AG10803 (cell line): Measurements from ENCODE around the gene ANKS1B.

Experiments used
- DNase-seq: peaks from one replicate; pipeline ENCODE4 v3.0.0; 2010; ENCODE audit warnings: low read depth
- H3K4me3 ChIP-seq: 2 replicates; pipeline ENCODE4 v1.5.1; 2011; ENCODE audit warnings: mild to moderate bottlenecking, low read length, control low read depth
- CTCF ChIP-seq: conservative IDR thresholded peaks from 2 replicates; pipeline ENCODE4 v1.5.1; 2011; ENCODE audit warnings: mild to moderate bottlenecking, low read length, control low read depth, inconsistent platforms

The ANKS1B gene

GRCh38 chr12:99372257-99372920 is 612.3 kb downstream of the ANKS1B start:
- no peak overlapping the region for H3K4me3 ChIP-seq
- TF ChIP-seq CTCF = no peak

GRCh38 chr12:99370421-99371138 is 614.2 kb downstream of the ANKS1B start:
- no peak for DNase-seq
- TF ChIP-seq CTCF = no peak
- no peak overlapping the region for H3K4me3 ChIP-seq

More at GRCh38 chr12:99372257-99372920, 612.3 kb downstream of the ANKS1B start:
- no peak for DNase-seq

- H3K4me3 ChIP-seq = no peak overlapping the region
- no peak for DNase-seq
- no peak for TF ChIP-seq CTCF
Observed at GRCh38 chr12:99367181-99367580, 617.6 kb downstream of the ANKS1B start.

GRCh38 chr12:99352269-99352668 is 632.5 kb downstream of the ANKS1B start:
- DNase-seq = no peak
- TF ChIP-seq CTCF = no peak
- H3K4me3 ChIP-seq = no peak overlapping the region

GRCh38 chr12:99343960-99344359 is 640.8 kb downstream of the ANKS1B start:
- no peak for TF ChIP-seq CTCF
- DNase-seq = no peak
- H3K4me3 ChIP-seq = no peak overlapping the region

- no peak for DNase-seq
- H3K4me3 ChIP-seq = no peak overlapping the region
- TF ChIP-seq CTCF = no peak
Observed at GRCh38 chr12:99339663-99340062, 645.1 kb downstream of the ANKS1B start.
